Mesothelial cell of epicardium (in vitro differentiated cells): ENCODE data around the gene AMOT. TPM values are rescaled to one million over a fixed set of nuclear protein-coding genes. Genes with fewer than 3 reads are reported as not detected.

ENCODE experiments used
- DNase-seq, 2 experiments: peaks; one replicate each; pipeline ENCODE4 v3.0.0; 2021; ENCODE audit warnings: low spot score in 2 of 2; ENCODE audit not compliant: unreplicated experiment in 2 of 2
- H3K27ac Mint-ChIP-seq: 2 replicates; pipeline ENCODE4 v1.8.0; 2021; ENCODE audit warnings: mixed read lengths
- H3K27me3 Mint-ChIP-seq: 2 replicates; pipeline ENCODE4 v1.8.0; 2021; ENCODE audit warnings: low read depth, mixed read lengths
- H3K36me3 Mint-ChIP-seq: 2 replicates; pipeline ENCODE4 v1.8.0; 2021; ENCODE audit warnings: mixed read lengths
- H3K4me1 Mint-ChIP-seq: 2 replicates; pipeline ENCODE4 v1.8.0; 2021; ENCODE audit warnings: mixed read lengths
- H3K4me3 Mint-ChIP-seq: 2 replicates; pipeline ENCODE4 v1.8.0; 2021; ENCODE audit warnings: mild to moderate bottlenecking, moderate library complexity, mixed read lengths
- H3K9me3 Mint-ChIP-seq: 2 replicates; pipeline ENCODE4 v1.8.0; 2021; ENCODE audit warnings: mixed read lengths
- CTCF ChIP-seq: fragments of 200-600 bp; sonication (generic); IDR thresholded peaks from one replicate; pipeline ENCODE4 v1.5.0; 2021; ENCODE audit warnings: antibody characterized with exemption; ENCODE audit not compliant: unreplicated experiment
- total RNA-seq: library from RNA; stranded (reverse); gene quantifications from 3 replicates; pipeline ENCODE4 v1.2.1, GENCODE V29; 2021

The AMOT gene
- total RNA-seq, 1 donor from 2014 or later: 361 TPM

- no peak overlapping the region for H3K4me3 Mint-ChIP-seq
- H3K4me1 Mint-ChIP-seq: peaks cover 37% of the 10 kb centered on the region
- no peak for TF ChIP-seq CTCF
- no peak for DNase-seq
- no peaks in the 10 kb centered on the region for H3K27me3 Mint-ChIP-seq
- H3K9me3 Mint-ChIP-seq: peaks cover 4% of the 10 kb centered on the region
- H3K27ac Mint-ChIP-seq: peak overlapping the region; percentile 19
- peaks cover 3% of the 10 kb centered on the region for H3K36me3 Mint-ChIP-seq
Observed at GRCh38 chrX:112736310-112736709, 104.3 kb downstream of the AMOT start.

DNA sequence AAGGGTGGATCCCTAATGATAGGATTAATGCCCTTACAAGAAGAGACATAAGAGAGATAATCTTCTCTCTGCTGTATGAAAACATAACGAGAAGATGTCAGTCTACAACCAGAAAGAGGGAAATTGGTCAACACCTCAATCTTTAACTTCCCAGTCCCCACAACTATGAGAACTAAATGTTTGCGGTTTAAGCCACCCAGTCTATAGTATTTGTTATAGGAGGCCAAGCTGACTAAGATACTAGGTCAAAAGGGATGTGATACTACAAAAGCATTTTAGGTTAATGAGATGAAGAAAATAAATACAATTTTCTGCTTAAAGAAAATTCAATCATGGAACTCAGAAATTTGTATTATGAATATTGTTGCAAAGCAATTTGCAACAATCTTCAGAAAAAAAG lies 105.5 kb downstream of the AMOT start:
- no peaks in the 10 kb centered on the region for H3K27me3 Mint-ChIP-seq
- peaks cover 36% of the 10 kb centered on the region for H3K4me1 Mint-ChIP-seq
- H3K36me3 Mint-ChIP-seq: peaks cover 3% of the 10 kb centered on the region
- no peak for DNase-seq
- TF ChIP-seq CTCF: no peak
- no peak overlapping the region for H3K4me3 Mint-ChIP-seq
- H3K27ac Mint-ChIP-seq: peak overlapping the region; percentile 62
- H3K9me3 Mint-ChIP-seq: peaks cover 8% of the 10 kb centered on the region

- Mint-ChIP-seq H3K27me3 (no peaks in the 10 kb centered on the region), H3K27ac (peak overlapping the region; percentile 91), H3K9me3 (peaks cover 8% of the 10 kb centered on the region), H3K4me1 (peaks cover 30% of the 10 kb centered on the region), H3K36me3 (peaks cover 3% of the 10 kb centered on the region), H3K4me3 (peak overlapping the region; percentile 30)
- TF ChIP-seq CTCF: no peak
- DNase-seq: no peak
Observed at GRCh38 chrX:112734290-112734689, 106.3 kb downstream of the AMOT start.

DNA sequence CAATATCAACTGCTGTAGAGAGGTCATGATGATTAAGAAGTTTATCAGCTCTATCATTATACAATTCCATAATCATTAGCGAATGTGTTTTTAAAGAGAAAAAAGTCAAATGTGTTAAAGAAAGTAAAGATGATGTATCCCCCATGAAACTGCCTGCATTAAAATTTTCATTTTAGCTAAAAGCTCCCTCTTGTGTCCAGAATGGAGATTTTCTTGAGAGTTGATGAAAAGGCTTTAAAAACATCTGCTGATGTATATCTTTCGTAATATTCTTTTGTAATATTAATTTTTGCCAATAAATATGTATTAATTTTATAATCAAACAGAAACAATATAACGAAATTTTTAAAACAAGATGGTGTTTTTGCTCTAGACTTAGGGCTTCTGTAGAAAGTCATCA lies 108.8 kb downstream of the AMOT start:
- DNase-seq: no peak

More for the DNA sequence above, 108.8 kb downstream of the AMOT start:
- Mint-ChIP-seq H3K27me3 (no peaks in the 10 kb centered on the region), H3K4me1 (peaks cover 29% of the 10 kb centered on the region), H3K9me3 (peaks cover 8% of the 10 kb centered on the region), H3K4me3 (no peak overlapping the region), H3K36me3 (peaks cover 3% of the 10 kb centered on the region), H3K27ac (no peak overlapping the region)
- TF ChIP-seq CTCF: no peak

Other genes starting within 250 kb of the AMOT start
- gene LHFPL1, start 160.9 kb downstream of the AMOT start, total RNA-seq: 1.1 to 1.9 TPM (median 1.4 TPM) in 3 replicates